SH-SY5Y (cell line): ENCODE data around the gene APELA.

ENCODE experiments used
- GATA2 ChIP-seq: IDR thresholded peaks from 2 replicates; pipeline ENCODE4 v1.6.1; 2011; ENCODE audit warnings: mild to moderate bottlenecking, low read depth, low read length
- GATA3 ChIP-seq: IDR thresholded peaks from 2 replicates; pipeline ENCODE4 v1.6.1; 2011; ENCODE audit warnings: low read depth, mild to moderate bottlenecking, low read length, moderate library complexity

DNA sequence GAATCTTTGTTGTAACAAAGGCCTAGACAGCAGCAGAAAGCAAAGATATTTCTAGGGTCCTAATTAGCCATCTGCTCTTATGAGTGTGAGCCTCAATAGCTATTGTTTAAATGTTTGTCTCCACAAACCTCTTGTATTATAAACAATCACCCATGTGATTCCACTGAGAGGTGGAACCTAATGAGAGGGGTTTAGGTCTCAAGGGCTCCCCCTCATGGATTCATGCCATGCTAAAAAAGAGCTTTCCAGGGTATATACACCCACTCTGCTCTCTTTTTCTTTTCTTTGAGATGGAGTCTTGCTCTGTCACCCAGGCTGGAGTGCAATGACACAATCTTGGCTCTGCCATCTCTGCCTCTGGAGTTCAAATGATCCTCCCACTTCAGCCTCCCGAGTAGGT is 58.4 kb downstream of the APELA start:
- TF ChIP-seq GATA2 (no peak), GATA3 (no peak)
